ENCODE results near the gene MOBP. TPM values are rescaled to one million over a fixed set of nuclear protein-coding genes. Genes with fewer than 3 reads are reported as not detected.

The MOBP gene
- total RNA-seq, 3 donors from 2014 or later, result under 0.01 TPM; not detected in 2

DNA sequence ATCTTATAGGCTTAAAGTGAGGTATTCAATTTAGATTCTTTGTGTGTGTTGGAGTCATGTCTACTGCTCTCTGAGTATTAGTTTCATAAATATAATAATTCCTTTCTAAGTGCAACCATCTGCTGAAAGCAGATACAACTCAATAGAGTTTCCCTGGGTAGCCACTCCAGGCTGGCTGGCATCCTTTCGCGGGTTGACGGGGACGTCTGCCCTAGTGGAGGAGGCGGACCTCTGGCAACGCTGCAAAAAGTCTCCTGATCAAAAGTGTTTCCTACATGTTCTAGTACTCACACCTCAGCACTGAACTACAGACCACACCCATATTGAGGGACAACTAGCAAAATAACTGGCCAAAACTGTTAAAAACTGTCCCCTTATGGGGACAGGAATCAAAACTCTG is 2.5 kb downstream of the MOBP start:
- Histone ChIP-seq H3K9me3 (no peaks in the 10 kb centered on the region), H3K4me3 (no peak overlapping the region), H3K27ac (no peak overlapping the region), H3K27me3 (no peaks in the 10 kb centered on the region), H3K36me3 (no peaks in the 10 kb centered on the region), H3K4me1 (no peaks in the 10 kb centered on the region)
- no peak for DNase-seq (ENCODE audit: low spot score in 2 of 2)
- intact Hi-C loops (cut with DNase I; ENCODE audit: low total_unique reads), result no loop called here
- TF ChIP-seq CTCF (IDR thresholded peaks at IDR 0.05) (no peak), POLR2AphosphoS5 (IDR thresholded peaks at IDR 0.05) (no peak), POLR2A (IDR thresholded peaks at IDR 0.05) (no peak)

DNA sequence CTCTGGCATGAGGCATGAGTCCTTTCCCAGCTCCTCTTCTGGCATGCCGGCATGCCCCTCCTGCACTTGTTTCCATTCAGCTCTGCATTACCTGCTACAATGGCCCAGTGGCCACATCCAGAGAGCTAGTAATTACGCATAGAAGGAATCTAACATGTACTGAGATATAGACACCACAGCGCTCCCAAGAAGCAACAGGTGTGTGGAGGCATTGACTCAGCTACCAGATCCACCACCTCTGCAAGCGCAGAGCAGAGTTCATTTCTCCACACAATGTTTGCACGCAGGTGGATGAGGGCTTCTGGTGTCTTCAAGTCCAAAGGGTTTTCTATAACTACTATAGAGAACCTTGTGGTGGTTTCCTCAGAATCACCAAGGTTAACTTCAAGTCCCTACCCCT is 4.2 kb downstream of the MOBP start:
- no peak overlapping the region for H3K4me3 ChIP-seq
- DNase-seq (ENCODE audit: low spot score in 2 of 2), result no peak
- TF ChIP-seq POLR2A (IDR thresholded peaks at IDR 0.05) (no peak), POLR2AphosphoS5 (IDR thresholded peaks at IDR 0.05) (no peak), CTCF (IDR thresholded peaks at IDR 0.05) (no peak)
- H3K9me3 ChIP-seq, result no peaks in the 10 kb centered on the region
- intact Hi-C loops (cut with DNase I; ENCODE audit: low total_unique reads), result no loop called here
- no peaks in the 10 kb centered on the region for H3K4me1 ChIP-seq
- no peaks in the 10 kb centered on the region for H3K27me3 ChIP-seq
- no peaks in the 10 kb centered on the region for H3K36me3 ChIP-seq
- H3K27ac ChIP-seq, result no peak overlapping the region

DNA sequence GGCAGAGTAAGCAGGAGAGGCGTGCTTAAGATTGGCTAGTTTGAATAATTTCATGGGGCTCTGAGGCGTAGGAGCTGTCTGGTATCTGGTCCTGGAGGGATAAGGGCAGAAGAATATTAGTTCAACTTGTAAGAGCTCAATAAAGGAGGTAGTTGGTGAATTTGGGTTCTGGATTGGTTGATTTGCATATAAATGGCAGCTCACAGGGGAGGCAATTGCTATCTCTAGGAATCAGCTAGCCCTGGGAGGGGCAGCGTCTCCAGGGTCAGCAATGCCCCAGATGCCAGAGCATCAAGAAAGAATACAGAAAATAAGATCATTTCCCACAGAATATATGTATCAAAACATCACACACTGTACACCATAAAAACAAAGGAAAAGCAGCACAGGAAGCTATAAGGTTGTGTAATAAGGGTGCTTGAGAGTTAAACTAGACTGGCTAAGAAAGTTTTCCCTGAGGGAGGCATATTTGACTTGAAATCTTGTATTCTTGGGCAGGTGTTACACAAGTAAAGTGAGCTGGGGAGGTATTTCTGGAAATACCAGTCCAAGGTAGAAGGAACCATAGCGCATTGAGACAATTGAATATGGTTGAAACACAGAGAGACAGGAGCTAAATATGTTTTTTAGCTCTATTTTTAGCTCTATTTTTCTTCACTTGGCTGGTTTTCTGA is 6.1 kb downstream of the MOBP start:
- TF ChIP-seq CTCF (IDR thresholded peaks at IDR 0.05) (no peak), POLR2A (IDR thresholded peaks at IDR 0.05) (no peak), POLR2AphosphoS5 (IDR thresholded peaks at IDR 0.05) (no peak)
- Histone ChIP-seq H3K36me3 (no peaks in the 10 kb centered on the region), H3K27ac (no peak overlapping the region), H3K4me1 (no peaks in the 10 kb centered on the region), H3K9me3 (no peaks in the 10 kb centered on the region), H3K4me3 (no peak overlapping the region), H3K27me3 (no peaks in the 10 kb centered on the region)
- intact Hi-C loops (cut with DNase I; ENCODE audit: low total_unique reads), result no loop called here
- DNase-seq (ENCODE audit: low spot score in 2 of 2), result no peak

- no peak for DNase-seq (ENCODE audit: low spot score in 2 of 2)
- intact Hi-C loops (cut with DNase I; ENCODE audit: low total_unique reads), result no loop called here
- Histone ChIP-seq H3K9me3 (no peaks in the 10 kb centered on the region), H3K36me3 (no peaks in the 10 kb centered on the region), H3K4me3 (no peak overlapping the region), H3K4me1 (no peaks in the 10 kb centered on the region), H3K27ac (no peak overlapping the region), H3K27me3 (no peaks in the 10 kb centered on the region)
- TF ChIP-seq POLR2AphosphoS5 (IDR thresholded peaks at IDR 0.05) (no peak), CTCF (IDR thresholded peaks at IDR 0.05) (no peak), POLR2A (IDR thresholded peaks at IDR 0.05) (no peak)
These were observed 6.6 kb downstream of the MOBP start for GRCh38 chr3:39474126-39474515.

GRCh38 chr3:39476783-39477182 is 9.3 kb downstream of the MOBP start:
- Histone ChIP-seq H3K9me3 (no peaks in the 10 kb centered on the region), H3K27ac (no peak overlapping the region), H3K4me1 (no peaks in the 10 kb centered on the region), H3K27me3 (no peaks in the 10 kb centered on the region), H3K4me3 (no peak overlapping the region), H3K36me3 (no peaks in the 10 kb centered on the region)
- DNase-seq (ENCODE audit: low spot score in 2 of 2), result no peak
- intact Hi-C loops (cut with DNase I; ENCODE audit: low total_unique reads), result no loop called here
- TF ChIP-seq POLR2AphosphoS5 (IDR thresholded peaks at IDR 0.05) (no peak), CTCF (IDR thresholded peaks at IDR 0.05) (no peak), POLR2A (IDR thresholded peaks at IDR 0.05) (no peak)
